ENCODE measurements around the gene ZNF391. TPM values are rescaled to one million over a fixed set of nuclear protein-coding genes. Genes with fewer than 3 reads are reported as not detected.

The ZNF391 gene
- total RNA-seq, 4 donors from 2014 or later: 2.7 to 15.9 (median 5.4) TPM

GRCh38 chr6:27400877-27401642, 12.5 kb downstream of the ZNF391 start:
- H3K36me3 ChIP-seq: peaks cover 0 to 42% of the 10 kb centered on the region in 2 donors
- peaks cover 0 to 40% (median 0%) of the 10 kb centered on the region in 3 donors for H3K9me3 ChIP-seq
- H3K4me1 ChIP-seq: no peaks in the 10 kb centered on the region
- H3K27ac ChIP-seq: no peak overlapping the region
- no peaks in the 10 kb centered on the region for H3K27me3 ChIP-seq
- 94 to 95% methylated on average over 10 to 16 of the region's 16 CpGs for WGBS, 2 donors (ENCODE audit: low coverage in 1 of 2)
- TF ChIP-seq CTCF (IDR thresholded peaks at IDR 0.05): no peak
- no peak for TF ChIP-seq EP300 (IDR thresholded peaks at IDR 0.05)
- no peak for TF ChIP-seq POLR2AphosphoS5 (IDR thresholded peaks at IDR 0.05)
- no peak for TF ChIP-seq POLR2A (IDR thresholded peaks at IDR 0.05)
- ATAC-seq: no peak
- H3K4me3 ChIP-seq: no peak overlapping the region

DNA sequence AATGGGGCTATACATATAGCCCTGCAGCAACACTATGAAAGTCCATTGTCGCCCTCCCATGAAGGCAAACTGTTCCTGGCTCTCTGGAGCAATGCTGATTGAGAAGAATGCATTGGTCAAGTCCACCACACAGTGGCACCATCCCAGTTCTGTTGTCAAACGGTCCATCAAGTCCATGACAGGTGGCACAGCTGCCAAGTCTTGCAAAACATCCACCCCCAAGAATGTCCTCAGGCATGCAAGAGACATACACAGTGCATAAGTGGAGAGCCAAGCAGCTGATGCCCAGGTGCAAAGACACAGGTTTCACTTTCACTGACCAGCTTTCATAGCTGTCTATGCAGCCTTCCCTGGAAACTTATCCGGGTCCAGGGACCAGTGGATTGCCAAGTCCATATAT, 17.5 kb downstream of the ZNF391 start:
- Histone ChIP-seq H3K36me3 (peaks cover 0 to 12% of the 10 kb centered on the region in 2 donors), H3K9me3 (peaks cover 0 to 20% (median 0%) of the 10 kb centered on the region in 3 donors), H3K4me1 (no peaks in the 10 kb centered on the region), H3K27me3 (no peaks in the 10 kb centered on the region), H3K27ac (no peak overlapping the region), H3K4me3 (no peak overlapping the region)
- no peak for ATAC-seq
- 69 to 80% methylated on average over 1 to 3 of the region's 3 CpGs for WGBS, 2 donors (ENCODE audit: low coverage in 1 of 2)
- TF ChIP-seq POLR2AphosphoS5 (IDR thresholded peaks at IDR 0.05) (no peak), EP300 (IDR thresholded peaks at IDR 0.05) (no peak)

- Histone ChIP-seq H3K27ac (no peak overlapping the region), H3K4me3 (no peak overlapping the region), H3K9me3 (peaks cover 0 to 8% (median 0%) of the 10 kb centered on the region in 3 donors), H3K27me3 (no peaks in the 10 kb centered on the region), H3K36me3 (peaks cover 0 to under 1% of the 10 kb centered on the region in 2 donors), H3K4me1 (no peaks in the 10 kb centered on the region)
- WGBS, 2 donors (ENCODE audit: low coverage in 1 of 2): 68 to 81% methylated on average over 3 to 7 of the region's 8 CpGs
- TF ChIP-seq POLR2A (IDR thresholded peaks at IDR 0.05): no peak
- TF ChIP-seq CTCF (IDR thresholded peaks at IDR 0.05): no peak
- ATAC-seq: no peak
These were observed 18.7 kb downstream of the ZNF391 start for GRCh38 chr6:27407153-27407814.

GRCh38 chr6:27414300-27414699, 25.7 kb downstream of the ZNF391 start:
- H3K27ac ChIP-seq: no peak overlapping the region
- no peaks in the 10 kb centered on the region for H3K27me3 ChIP-seq
- no peaks in the 10 kb centered on the region for H3K36me3 ChIP-seq
- 73 to 82% methylated on average over 4 of the region's 4 CpGs for WGBS, 2 donors (ENCODE audit: low coverage in 1 of 2)
- TF ChIP-seq POLR2AphosphoS5 (IDR thresholded peaks at IDR 0.05) (no peak), CTCF (IDR thresholded peaks at IDR 0.05) (no peak), POLR2A (IDR thresholded peaks at IDR 0.05) (no peak), EP300 (IDR thresholded peaks at IDR 0.05) (no peak)
- H3K4me3 ChIP-seq: no peak overlapping the region
- no peaks in the 10 kb centered on the region for H3K9me3 ChIP-seq
- no peak for ATAC-seq
- no peaks in the 10 kb centered on the region for H3K4me1 ChIP-seq

DNA sequence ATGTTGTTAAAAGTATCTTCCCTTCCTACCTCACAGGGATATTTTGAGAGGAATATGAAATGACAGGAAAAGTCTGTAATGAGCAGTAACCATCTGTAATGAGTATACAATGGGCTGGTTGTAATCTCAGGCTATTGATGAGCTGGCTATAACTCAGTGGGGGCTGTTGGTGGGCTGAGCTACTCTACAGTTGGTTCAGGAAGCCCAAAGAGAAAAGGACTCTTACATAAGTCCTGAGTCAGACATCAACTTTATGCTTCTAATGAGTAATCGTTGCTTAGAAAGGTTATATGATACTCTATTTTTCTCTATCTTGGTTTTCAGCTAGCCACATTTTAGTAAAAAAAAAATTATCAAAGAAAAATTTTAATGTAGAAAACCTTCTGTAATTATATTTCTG, 26.4 kb downstream of the ZNF391 start:
- Histone ChIP-seq H3K9me3 (no peaks in the 10 kb centered on the region), H3K4me1 (no peaks in the 10 kb centered on the region), H3K27ac (no peak overlapping the region), H3K27me3 (no peaks in the 10 kb centered on the region), H3K4me3 (no peak overlapping the region), H3K36me3 (no peaks in the 10 kb centered on the region)
- WGBS, 2 donors (ENCODE audit: low coverage in 1 of 2): 82 to 92% methylated on average over 1 of the region's 1 CpG
- ATAC-seq: no peak
- no peak for TF ChIP-seq POLR2AphosphoS5 (IDR thresholded peaks at IDR 0.05)
- no peak for TF ChIP-seq POLR2A (IDR thresholded peaks at IDR 0.05)
- no peak for TF ChIP-seq CTCF (IDR thresholded peaks at IDR 0.05)
- no peak for TF ChIP-seq EP300 (IDR thresholded peaks at IDR 0.05)

All from gastroesophageal sphincter (tissue), 4 donors.